ENCODE results near the gene MACROD1. TPM values are rescaled to one million over a fixed set of nuclear protein-coding genes. Genes with fewer than 3 reads are reported as not detected.

MACROD1 gene
- total and polyA plus RNA-seq, 2 of the 13 experiments (the other 11 are each of a cell fraction or from before 2014, with no cell fraction given): 23.1 to 34.5 TPM

DNA sequence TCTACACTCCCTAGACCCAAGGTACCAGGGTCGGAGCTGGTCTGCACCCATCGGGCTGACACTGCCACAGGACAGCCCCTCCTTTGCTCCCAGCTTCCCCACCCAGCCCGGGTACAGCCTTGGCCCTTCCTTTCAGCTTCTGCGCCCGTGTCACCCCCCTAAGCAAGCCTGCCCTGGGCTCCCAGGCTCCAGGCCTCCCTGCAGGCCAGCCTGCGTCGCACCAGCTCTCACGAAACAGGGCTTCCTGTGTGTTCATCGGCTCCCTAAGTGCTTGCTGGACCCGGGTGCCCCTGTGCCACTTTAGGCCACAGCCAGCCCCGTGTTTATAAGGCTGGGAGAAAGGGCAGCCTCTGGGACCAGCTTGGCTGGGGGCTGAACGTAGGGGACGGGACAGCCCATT lies 109.1 kb downstream of the MACROD1 start:
- no peak for DNase-seq (ENCODE audit: low spot score)
- Histone ChIP-seq H3K9me3 (ENCODE audit: low read length) (no peaks in the 10 kb centered on the region), H3K79me2 (ENCODE audit: insufficient read depth, low read length) (no peaks in the 10 kb centered on the region), H3K36me3 (replicated peaks in 1 of 2; ENCODE audit: control insufficient read depth in 1 of 2, insufficient read depth in 2 of 2, low read length in 2 of 2) (no peaks in the 10 kb centered on the region), H3K9ac (ENCODE audit: insufficient read depth, low read depth, low read length) (no peak overlapping the region), H3K4me1 (ENCODE audit: insufficient read depth, low read length) (no peaks in the 10 kb centered on the region), H3K4me3 (replicated peaks in 1 of 3; ENCODE audit: insufficient read depth in 1 of 3, low read depth in 2 of 3, low read length in 3 of 3) (no peak overlapping the region), H3K4me2 (ENCODE audit: low read depth, low read length) (no peak overlapping the region), H4K20me1 (ENCODE audit: insufficient read depth, low read length) (peaks cover 4% of the 10 kb centered on the region; the same call in 1 of the 2 replicates), H3K27me3 (ENCODE audit: control insufficient read depth in 1 of 2, insufficient read depth in 2 of 2, low read length in 2 of 2) (no peaks in the 10 kb centered on the region), H3K27ac (ENCODE audit: extremely low read length, insufficient read depth, low read length) (no peak overlapping the region), H2AFZ (ENCODE audit: low read length) (no peak overlapping the region)
- no peak for FAIRE-seq
- TF ChIP-seq HDAC2 (CRISPR knock-in tag; IDR thresholded peaks at IDR 0.05): no peak
- in situ Hi-C loops (cut with HindIII; ENCODE audit: extremely low pct_ligation_motif_present, low pct_unique_long_range_greater_than_20kb) (no loop called here), intact Hi-C loops (cut with micrococcal nuclease; ENCODE audit: unreplicated experiment) (no loop called here)
- CTCF ChIA-PET (ENCODE audit: low intra/inter-chr PET ratio, low total read pairs): no interaction called here
- no peak for ATAC-seq
- no TSS peak for BruUV-seq (replicated peaks)
- 80% methylated on average over 13 of the region's 13 CpGs for WGBS (ENCODE audit: low lambda C conversion rate)
- POLR2A ChIA-PET: no interaction called here

DNA sequence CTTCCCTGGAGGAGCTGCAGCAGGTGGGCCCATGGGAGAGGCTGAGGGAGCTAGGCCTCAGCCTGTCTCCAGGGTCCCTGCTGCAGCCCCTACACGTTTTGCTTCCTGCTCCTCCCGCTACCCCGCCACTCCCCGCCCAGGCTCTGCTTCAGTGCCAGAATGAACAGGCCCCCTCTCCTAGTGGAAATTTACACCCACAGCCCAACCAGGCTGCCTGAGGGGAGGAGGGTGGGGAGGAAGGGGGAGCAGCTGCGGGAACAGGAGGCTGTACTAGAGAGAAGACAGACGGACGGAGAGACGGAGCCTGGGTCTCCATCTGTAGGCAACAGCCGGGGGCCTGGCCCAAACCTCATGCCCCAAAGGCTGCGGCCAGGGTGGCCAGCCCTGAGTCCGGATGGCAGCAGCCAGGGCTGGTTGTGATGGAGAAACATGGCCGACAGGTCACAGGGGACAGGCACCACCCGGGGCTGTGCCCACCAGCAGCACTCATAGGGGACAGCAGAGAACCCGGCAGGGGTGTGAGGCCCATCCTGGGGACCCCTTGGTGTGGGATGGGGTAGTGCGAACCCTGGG lies 109.6 kb downstream of the MACROD1 start:
- BruUV-seq (replicated peaks): no TSS peak
- intact Hi-C loops (cut with micrococcal nuclease; ENCODE audit: unreplicated experiment): no loop called here
- POLR2A ChIA-PET: no interaction called here
- Histone ChIP-seq H3K36me3 (replicated peaks in 1 of 2; ENCODE audit: control insufficient read depth in 1 of 2, insufficient read depth in 2 of 2, low read length in 2 of 2) (no peaks in the 10 kb centered on the region), H3K27ac (ENCODE audit: extremely low read length, insufficient read depth, low read length) (no peak overlapping the region), H3K4me1 (ENCODE audit: insufficient read depth, low read length) (no peaks in the 10 kb centered on the region), H3K9me3 (ENCODE audit: low read length) (no peaks in the 10 kb centered on the region), H3K4me2 (ENCODE audit: low read depth, low read length) (no peak overlapping the region), H3K79me2 (ENCODE audit: insufficient read depth, low read length) (no peaks in the 10 kb centered on the region), H3K27me3 (ENCODE audit: control insufficient read depth in 1 of 2, insufficient read depth in 2 of 2, low read length in 2 of 2) (no peaks in the 10 kb centered on the region), H3K9ac (ENCODE audit: insufficient read depth, low read depth, low read length) (no peak overlapping the region), H4K20me1 (ENCODE audit: insufficient read depth, low read length) (peaks cover 4% of the 10 kb centered on the region; the same call in 1 of the 2 replicates), H2AFZ (ENCODE audit: low read length) (no peak overlapping the region), H3K4me3 (replicated peaks in 1 of 3; ENCODE audit: insufficient read depth in 1 of 3, low read depth in 2 of 3, low read length in 3 of 3) (no peak overlapping the region)
- FAIRE-seq (no peak), DNase-seq (ENCODE audit: low spot score) (no peak), ATAC-seq (no peak)
- WGBS (ENCODE audit: low lambda C conversion rate): 83% methylated on average over 13 of the region's 15 CpGs
- peak; percentile 70 for TF ChIP-seq ZNF263 (CRISPR knock-in tag; IDR thresholded peaks at IDR 0.05)
- TF ChIP-seq MYNN (CRISPR knock-in tag; IDR thresholded peaks at IDR 0.05; ENCODE audit: low read depth): no peak
- in situ Hi-C loops (cut with HindIII; ENCODE audit: extremely low pct_ligation_motif_present, low pct_unique_long_range_greater_than_20kb): no loop called here
- CTCF ChIA-PET (ENCODE audit: low intra/inter-chr PET ratio, low total read pairs): no interaction called here

All from HepG2 (cell line).